ENCODE measurements around the gene AK5. TPM values are rescaled to one million over a fixed set of nuclear protein-coding genes. Genes with fewer than 3 reads are reported as not detected.

The AK5 gene
- total and polyA plus RNA-seq, 8 donors, result 0.11 to 0.87 (median 0.28) TPM; not detected in 1

DNA sequence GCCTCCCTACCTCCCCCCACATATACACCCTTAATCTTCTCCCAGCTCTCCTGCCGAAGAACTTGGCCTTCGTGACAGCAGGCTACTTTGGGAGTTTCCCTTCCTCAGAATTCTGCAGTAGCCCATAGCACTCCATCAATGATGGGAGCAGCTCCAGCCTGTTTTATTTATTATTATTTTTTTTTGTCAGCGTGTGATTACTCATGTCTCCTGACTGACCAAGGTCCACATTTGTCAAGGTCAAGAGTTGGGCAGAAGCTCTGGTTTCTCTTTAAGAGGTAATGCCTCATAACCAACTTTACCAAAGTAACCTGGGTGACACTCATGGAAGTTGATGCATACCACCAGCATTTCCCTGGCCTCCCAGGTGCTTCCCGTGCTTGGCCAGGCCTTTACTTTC, 275.2 kb downstream of the AK5 start:
- H3K4me3 ChIP-seq, result no peak overlapping the region
- no peaks in the 10 kb centered on the region for H3K27me3 ChIP-seq
- 42 to 47% methylated on average over 4 of the region's 4 CpGs for WGBS, 2 donors
- intact Hi-C loops (cut with DNase I), result no loop called here
- no peak for DNase-seq
- no peaks in the 10 kb centered on the region for H3K9me3 ChIP-seq
- H3K36me3 ChIP-seq, result peaks cover 0 to 3% (median 0%) of the 10 kb centered on the region in 3 donors
- H3K27ac ChIP-seq, result no peak overlapping the region
- peak; percentile 50 to 72 (median 58) for ATAC-seq
- H3K4me1 ChIP-seq, result no peaks in the 10 kb centered on the region
- TF ChIP-seq, protein P1, sequence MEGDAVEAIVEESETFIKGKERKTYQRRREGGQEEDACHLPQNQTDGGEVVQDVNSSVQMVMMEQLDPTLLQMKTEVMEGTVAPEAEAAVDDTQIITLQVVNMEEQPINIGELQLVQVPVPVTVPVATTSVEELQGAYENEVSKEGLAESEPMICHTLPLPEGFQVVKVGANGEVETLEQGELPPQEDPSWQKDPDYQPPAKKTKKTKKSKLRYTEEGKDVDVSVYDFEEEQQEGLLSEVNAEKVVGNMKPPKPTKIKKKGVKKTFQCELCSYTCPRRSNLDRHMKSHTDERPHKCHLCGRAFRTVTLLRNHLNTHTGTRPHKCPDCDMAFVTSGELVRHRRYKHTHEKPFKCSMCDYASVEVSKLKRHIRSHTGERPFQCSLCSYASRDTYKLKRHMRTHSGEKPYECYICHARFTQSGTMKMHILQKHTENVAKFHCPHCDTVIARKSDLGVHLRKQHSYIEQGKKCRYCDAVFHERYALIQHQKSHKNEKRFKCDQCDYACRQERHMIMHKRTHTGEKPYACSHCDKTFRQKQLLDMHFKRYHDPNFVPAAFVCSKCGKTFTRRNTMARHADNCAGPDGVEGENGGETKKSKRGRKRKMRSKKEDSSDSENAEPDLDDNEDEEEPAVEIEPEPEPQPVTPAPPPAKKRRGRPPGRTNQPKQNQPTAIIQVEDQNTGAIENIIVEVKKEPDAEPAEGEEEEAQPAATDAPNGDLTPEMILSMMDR (IDR thresholded peaks at IDR 0.05), result no peak
- FAIRE-seq, result no peak

DNA sequence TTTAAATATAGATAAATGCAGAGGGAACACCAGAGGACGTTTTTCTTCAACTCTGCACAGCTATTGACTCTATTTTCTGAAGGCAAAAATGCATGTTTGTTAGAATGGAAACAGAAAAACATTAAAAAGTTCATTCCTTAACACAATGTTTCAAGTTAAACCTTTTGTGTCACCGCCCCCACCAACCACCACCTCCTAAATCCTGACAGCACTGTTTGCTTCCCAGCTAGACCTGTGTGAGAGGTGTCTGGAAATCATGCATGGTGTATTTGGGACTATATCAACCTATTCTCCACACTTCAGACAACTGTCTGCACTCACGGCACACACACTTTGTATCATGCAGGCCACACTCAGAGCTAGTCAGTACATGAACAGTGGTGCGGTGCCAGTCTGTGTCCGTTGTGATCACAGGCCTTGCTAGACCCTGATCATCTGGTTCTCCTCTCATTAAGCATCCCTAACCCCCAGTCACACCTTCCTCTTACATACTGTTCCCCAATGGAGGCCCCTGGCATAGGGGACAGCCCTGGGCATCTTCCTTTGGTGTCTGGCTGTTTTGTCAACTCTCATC, 276.9 kb downstream of the AK5 start:
- Histone ChIP-seq H3K9me3 (no peaks in the 10 kb centered on the region), H3K36me3 (peaks cover 0 to 5% (median 0%) of the 10 kb centered on the region in 3 donors), H3K4me3 (no peak overlapping the region), H3K27me3 (no peaks in the 10 kb centered on the region), H3K27ac (no peak overlapping the region), H3K4me1 (peaks cover 0 to 4% (median 0%) of the 10 kb centered on the region in 3 donors)
- 92 to 98% methylated on average over 5 of the region's 5 CpGs for WGBS, 2 donors
- DNase-seq (no peak), ATAC-seq (no peak), FAIRE-seq (no peak)
- intact Hi-C loops (cut with DNase I), result no loop called here
- TF ChIP-seq, protein P1 (IDR thresholded peaks at IDR 0.05), result no peak

DNA sequence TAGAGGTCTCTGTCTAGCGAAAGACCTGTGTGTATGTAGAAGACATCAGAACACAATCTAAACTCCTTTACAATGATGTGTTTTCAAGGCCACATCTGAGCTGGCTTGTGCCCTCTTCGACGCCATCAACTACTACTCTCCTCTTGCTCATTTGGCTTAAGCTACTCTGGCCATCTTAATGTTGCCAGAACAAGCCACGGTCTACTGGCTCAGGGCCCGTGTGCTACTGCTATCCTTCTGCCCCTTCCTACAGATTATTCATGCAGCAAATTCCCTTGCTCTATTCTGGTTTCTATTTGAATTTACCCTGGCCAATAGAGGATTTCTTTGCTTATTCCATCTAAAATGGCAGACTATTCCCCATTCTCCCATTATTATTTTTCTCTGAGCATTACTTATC, 278.9 kb downstream of the AK5 start:
- Histone ChIP-seq H3K4me3 (no peak overlapping the region), H3K36me3 (peaks cover 3 to 14% (median 12%) of the 10 kb centered on the region in 3 donors), H3K4me1 (peaks cover 0 to 4% (median 0%) of the 10 kb centered on the region in 3 donors), H3K27ac (no peak overlapping the region), H3K27me3 (no peaks in the 10 kb centered on the region), H3K9me3 (no peaks in the 10 kb centered on the region)
- ATAC-seq, result no peak
- DNase-seq, result no peak
- FAIRE-seq, result no peak
- intact Hi-C loops (cut with DNase I), result no loop called here
- TF ChIP-seq, protein P1 (IDR thresholded peaks at IDR 0.05), result no peak
- WGBS, 2 donors, result 96 to 97% methylated on average over 5 of the region's 5 CpGs

DNA sequence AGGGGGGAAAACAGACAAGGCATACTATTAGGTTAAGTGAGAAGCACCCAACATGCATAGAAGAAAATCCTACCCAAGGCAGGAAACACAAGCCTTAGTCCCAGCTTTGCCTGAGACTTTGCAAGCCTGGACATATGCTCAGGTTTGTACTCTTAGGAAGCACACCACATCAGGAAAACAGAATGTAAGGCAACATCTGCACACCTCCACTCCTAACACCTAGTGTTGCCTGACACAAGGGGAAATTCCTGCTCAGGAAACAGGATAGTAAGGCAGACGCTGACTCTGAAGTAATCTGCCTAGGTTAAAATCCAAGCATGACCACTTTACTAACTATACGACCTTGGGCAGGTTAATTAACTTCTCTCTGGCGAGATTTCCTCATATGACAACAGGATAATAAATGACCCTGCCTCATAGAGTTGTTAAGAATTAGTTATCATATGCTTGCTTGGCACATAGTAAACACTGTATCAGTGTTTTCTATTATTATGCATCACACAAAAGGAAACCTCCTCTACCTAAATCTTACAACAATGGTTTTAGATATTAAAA, 280.9 kb downstream of the AK5 start:
- intact Hi-C loops (cut with DNase I), result no loop called here
- H3K36me3 ChIP-seq, result peaks cover 4 to 31% (median 14%) of the 10 kb centered on the region in 3 donors
- TF ChIP-seq, protein P1 (IDR thresholded peaks at IDR 0.05), result no peak
- peak in 3 of 4 donors; percentile 49 to 80 (median 66) for ATAC-seq
- H3K27me3 ChIP-seq, result no peaks in the 10 kb centered on the region
- DNase-seq, result no peak
- no peak overlapping the region for H3K4me3 ChIP-seq
- WGBS, 2 donors, result 42 to 43% methylated on average over 3 of the region's 3 CpGs
- peak overlapping the region in 1 of 4 donors; percentile 23 for H3K27ac ChIP-seq
- no peaks in the 10 kb centered on the region for H3K9me3 ChIP-seq
- H3K4me1 ChIP-seq, result peaks cover 0 to 4% (median 0%) of the 10 kb centered on the region in 3 donors
- FAIRE-seq, result no peak

DNA sequence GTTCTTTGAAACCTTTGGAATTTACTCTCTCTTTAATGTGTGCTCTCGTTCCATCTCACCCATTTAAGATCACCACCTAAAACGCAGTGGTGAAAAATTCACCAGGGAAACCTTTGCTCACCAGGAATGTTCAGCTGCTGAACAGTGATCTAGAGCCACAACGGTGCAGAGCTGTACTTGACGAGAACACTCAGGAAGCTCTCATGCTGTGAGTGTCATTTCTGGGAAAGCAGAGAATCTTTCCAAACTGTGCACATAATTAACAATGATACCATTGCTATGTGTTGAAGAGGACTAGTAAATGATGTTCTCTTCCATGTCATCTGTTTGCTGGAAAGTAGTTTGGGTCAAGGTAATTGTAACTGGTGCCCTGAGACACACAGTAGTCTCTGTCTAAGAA, 283.5 kb downstream of the AK5 start:
- Histone ChIP-seq H3K4me3 (no peak overlapping the region), H3K27ac (no peak overlapping the region), H3K36me3 (peaks cover 7 to 38% (median 14%) of the 10 kb centered on the region in 3 donors), H3K4me1 (peaks cover 0 to 4% (median 0%) of the 10 kb centered on the region in 3 donors), H3K27me3 (no peaks in the 10 kb centered on the region), H3K9me3 (no peaks in the 10 kb centered on the region)
- DNase-seq (no peak), FAIRE-seq (no peak), ATAC-seq (no peak)
- intact Hi-C loops (cut with DNase I), result no loop called here
- TF ChIP-seq, protein P1 (IDR thresholded peaks at IDR 0.05), result no peak
- 89 to 92% methylated on average over 4 of the region's 4 CpGs for WGBS, 2 donors

Data from pancreas (tissue), 10 donors.